NCI-H2081 treated with DMSO at 0.1 percent for 48 hours (cell line): ENCODE data around the gene CCSER1.

Experiments
- DNase-seq: peaks from one replicate; lab custom pipeline; 2025; lab: John Stamatoyannopoulos, UW

The CCSER1 gene

DNA sequence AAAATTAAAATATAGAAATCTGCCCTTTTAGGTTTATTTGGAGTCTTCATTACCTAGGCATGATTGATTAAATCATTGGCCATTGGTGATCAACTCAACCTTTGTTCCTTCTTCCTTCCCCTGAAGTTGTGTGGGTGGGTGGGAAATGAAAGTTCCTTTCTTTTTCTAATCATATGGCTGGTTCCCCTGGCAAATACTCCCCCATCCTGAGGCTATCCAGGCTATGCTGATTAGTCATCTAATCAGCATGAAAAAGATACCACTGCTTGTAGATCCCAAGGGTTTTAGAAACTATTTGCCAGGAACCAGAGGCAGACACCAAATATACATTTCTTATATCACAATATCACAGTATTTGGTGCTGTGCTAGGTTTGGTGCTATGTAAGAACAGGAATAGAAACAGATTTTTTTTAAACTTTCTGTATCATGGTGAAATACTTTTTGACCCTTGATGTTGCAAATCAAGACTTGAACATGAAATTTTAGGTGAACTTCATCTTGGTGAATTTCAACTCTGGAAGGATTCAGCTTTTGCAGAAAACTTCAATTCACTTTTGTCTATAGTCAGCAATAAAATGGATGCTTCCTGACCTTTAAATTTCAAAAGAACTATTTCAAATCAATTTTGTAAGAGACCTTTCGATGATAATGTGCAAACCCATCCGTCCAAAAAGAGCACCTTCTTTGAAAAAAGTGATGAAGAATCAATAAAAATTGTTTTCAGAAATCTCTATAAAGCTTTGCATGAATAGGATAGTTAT, 71.1 kb downstream of the CCSER1 start:
- no peak for DNase-seq

DNA sequence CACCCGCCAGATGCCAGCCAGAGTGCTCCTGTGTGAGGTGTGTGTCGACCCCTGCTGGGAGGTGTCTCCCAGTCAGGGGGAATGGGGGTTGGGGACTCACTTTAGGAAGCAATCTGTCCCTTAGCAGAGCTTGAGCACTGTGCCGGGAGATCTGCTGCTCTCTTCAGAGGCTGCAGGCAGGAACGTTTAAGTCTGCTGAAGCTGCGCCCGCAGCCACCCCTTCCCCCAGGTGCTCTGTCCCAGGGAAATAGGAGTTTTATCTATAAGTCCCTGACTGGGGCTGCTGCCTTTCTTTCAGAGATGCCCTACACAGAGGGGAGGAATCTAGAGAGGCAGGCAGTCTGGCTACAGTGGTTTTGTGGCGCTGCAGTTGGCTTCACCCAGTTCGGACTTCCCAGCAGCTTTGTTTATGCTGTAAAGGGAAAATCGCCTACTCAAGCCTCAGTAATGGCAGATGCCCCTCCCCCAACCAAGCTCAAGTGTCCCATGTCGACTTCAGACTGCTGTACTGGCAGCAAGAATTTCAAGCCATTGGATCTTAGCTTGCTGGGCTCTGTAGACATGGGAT, 80.8 kb downstream of the CCSER1 start:
- no peak for DNase-seq

DNA sequence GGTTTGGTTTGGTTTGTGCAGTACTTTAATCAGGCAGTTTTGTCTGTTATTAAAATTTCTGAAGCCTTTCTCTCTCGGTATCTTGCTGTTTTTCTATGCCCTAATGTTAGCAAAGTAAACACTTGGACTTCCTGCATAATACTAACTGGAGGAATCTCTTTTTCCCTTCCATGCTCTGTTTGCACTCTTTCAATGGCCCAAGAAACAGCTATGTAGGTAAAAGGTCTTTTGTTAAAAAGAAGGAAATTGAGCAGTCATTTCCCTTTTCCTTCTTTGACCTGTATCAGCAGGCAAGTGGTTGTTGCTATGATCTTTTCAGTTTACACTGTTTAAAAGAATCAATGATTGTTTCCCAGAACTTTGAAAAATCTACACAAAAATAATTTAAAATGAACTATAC, 82.7 kb downstream of the CCSER1 start:
- no peak for DNase-seq

DNA sequence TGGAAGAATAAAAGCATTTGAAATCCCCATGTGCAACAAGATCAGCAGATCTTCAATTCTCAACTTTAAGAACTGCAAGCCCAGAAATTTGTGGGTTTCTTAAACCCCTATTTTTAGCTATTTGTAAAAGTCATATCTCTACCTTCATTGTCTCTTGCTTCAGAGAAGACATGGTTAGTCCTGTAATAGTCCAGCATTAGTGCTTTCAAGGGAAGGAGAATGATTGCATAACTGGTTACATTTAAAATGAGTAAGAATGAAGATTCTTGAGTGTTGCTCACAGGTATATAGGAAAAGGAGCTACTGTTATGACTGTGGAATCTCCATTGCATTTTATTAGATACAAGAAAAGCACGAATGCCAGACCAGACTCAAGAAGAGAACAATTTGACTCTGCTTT, 84.0 kb downstream of the CCSER1 start:
- DNase-seq = no peak

DNA sequence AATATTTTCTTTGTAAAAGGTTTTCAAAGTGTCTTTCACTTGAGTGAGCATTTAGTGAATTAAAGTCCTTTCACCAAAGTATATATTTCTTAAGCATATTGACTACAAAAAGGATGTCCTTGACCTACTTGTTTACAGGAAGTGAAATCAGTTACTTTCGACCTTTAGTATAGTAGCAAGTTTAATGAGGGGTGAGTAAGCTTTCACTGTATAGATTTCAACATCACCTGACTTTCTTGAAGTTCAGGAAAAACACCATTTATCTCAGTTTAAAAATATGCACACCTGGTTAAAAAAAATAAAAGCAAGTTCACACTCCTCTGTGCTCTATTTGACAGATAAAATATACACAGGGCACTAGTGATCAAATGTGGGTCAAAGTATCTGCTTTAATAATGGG, 88.1 kb downstream of the CCSER1 start:
- no peak for DNase-seq

DNA sequence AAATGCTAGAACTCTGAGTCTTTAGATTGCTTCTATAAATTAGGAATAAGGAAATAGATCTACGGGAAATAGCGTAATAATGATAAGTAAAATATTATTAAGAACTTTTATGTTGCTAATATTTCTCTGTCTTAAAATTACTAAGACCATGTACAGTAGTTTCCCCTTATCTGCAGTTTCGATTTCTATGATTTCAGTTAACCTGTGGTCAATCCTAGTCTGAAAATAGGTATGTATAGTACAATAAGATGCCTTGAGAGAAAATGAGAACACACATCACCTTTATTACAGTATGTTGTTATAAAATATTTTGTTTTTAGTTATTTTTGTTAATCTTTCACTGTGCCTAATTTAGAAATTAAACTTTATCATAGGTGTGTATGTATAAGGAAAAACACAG, 92.6 kb downstream of the CCSER1 start:
- DNase-seq = no peak

DNA sequence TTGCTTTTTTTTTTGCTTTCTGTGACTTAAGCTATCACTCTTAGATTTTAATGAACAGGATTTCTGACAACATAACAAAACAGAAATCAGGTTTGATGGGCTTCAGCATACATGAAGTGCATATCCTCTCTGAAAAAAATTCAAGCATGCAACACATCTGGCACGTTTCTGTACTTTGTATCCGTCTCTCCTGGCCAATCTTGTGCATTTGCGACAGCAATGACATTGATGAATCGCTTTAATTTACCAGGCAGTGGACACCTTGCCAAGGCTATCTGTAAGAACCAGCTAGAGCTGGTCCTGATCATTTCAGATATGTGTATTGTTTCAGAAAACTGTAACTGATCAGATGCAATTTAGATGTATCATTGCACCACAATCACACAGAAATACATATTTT, 93.3 kb downstream of the CCSER1 start:
- no peak for DNase-seq

DNA sequence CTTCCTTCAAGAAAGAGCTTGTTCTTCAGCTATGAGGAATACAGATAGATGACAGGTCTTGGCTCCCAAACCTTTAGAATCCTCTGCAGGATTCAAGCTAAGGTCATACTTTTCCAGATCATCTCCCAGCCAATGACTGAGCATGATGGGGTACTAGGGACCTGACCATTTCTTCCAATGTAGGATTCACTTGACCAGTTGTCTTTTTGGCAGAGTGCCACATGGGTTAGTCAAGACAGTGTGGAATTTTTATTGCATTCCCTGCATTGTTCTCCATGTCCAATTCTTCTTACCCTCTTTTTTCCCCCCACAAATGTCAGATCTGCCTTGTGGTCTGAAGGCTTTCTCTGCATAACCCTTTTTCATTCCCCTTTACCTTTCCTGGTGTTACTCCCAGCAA, 99.5 kb downstream of the CCSER1 start:
- DNase-seq = no peak

DNA sequence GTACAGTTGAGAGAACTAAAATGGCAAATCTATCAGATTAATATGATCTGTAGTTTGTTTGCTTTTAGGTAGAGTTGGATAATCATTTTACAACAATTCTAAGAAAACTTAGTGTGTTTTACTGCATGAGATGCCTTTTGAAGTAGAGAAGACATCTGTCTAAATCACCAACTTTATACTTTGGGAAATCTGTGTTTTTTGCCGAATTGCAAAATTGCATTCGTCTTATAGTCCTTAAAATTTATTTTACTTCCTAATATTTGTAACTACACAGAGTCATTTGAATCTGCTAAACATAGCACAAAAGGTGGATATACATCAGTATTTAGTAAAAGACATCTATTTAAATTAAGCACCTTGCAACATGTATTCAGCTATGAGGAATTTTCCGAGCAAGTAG, 100.0 kb downstream of the CCSER1 start:
- DNase-seq = no peak

DNA sequence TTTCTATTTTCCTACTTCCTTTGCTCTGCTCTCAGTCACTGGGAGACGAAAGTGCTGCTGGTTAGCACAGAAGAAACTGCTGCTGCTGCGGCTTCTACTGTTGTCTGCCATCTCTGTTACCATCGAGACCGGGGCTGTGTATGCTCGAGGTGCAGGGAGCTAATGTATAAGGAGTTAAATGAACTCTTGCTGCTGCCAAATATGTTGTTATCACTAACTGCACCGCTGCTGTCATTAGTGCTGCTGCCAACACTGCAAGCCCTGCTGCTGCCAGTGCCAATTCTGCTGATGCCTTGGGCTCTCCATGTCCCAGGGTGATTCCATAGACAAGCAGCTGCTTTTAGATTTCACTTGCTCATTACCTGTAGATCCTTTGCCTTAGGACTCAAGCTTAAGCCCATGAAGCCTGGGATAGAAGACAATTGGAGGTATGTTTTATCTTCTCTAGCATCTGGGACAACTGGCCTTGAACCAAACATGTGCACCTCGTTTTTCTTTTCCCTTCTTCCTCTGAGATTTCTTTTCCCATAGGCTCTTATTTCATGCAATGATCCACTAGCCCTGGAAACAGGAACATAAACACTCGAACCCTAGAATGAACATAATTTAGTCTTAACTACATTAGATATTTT, 107.8 kb downstream of the CCSER1 start:
- DNase-seq = peak; percentile 2

DNA sequence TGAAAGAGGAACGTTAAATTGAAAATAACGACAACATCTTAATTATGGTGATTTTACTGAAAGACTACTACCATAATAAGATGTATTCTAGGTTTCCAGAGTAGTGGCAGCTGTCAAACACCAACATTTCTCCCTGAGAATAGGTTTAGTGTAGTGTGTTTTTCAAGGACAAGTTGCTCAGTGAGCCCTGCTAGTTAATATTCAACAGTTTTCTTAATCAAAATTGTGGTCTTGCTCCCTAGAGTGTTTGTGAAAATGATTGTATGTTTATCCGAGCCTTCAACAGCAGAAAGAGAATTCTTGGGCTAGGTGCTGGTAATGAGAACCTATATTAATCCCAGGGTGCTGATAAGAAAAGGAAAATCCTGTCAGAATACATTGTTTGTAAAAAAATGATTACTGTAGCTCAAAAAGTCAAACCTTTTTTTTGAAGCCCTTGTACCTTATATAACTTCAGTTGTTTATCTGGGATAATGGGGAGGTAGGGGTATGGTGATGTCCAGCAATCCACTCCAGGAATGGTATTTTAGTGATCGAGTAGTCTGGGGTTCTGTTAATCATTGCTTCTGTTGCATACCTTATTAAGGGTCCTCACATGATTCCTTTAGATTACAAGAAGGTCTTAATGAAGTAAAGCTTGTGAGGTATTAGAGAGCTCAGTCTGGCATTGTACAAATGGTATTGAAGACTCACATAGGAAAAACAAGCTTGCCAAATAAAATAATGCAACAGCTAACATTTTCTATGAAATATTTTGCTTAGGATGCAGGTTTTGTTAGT, 110.7 kb downstream of the CCSER1 start:
- no peak for DNase-seq

DNA sequence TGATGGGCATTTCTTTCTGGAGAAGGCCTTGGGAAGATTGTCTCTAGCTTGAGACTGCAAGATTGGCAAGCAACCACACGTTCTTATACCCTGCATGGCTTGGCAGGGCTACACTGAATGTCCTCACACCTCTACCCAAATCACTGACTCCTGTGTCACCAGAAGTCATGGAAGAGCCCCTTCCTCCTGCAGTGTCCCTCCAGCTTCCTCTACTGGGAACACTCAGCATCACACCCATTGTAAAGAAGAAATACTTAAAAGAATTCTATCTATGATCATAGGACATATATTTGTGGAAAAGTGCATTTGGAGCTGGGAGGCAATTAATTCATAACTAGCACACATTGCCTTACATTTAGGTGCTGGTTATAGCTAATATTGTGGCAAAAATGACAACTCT, 113.1 kb downstream of the CCSER1 start:
- DNase-seq = no peak

DNA sequence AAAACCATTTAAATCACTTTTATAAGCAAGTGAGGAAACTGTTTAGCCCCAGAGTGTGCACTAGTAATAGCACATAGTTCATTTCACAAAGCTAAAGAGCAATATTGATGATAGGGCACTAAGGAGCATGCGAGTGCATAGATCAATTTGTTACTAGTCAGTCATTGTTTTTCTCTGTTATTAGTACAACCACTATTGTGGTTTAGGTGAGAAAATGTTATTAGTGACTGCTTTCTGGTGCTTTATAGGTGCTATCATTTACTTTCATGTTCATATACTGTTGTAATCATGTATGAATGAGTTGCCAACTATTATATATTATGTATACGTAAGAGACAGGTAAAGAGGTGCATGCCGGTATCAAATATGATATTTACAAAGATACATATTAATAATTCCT, 113.8 kb downstream of the CCSER1 start:
- DNase-seq = no peak

DNA sequence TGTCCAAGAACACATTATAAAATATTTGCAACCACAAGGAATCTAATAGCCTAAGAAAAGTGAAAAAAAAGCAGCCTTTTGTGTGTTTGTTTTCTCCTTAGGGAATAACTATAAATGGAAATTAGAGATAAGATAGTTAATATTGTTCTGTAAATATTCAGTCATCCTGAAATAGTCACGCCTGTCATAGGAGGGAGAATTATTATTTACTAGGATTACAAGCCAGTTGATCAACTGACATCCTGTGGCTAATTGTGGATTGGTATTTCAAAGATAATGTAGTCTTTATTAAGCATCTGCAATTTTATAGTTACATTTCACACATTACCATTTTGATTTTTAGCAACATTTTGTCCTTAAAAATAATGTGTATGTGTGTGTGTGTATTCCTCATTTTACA, 118.6 kb downstream of the CCSER1 start:
- DNase-seq = no peak

DNA sequence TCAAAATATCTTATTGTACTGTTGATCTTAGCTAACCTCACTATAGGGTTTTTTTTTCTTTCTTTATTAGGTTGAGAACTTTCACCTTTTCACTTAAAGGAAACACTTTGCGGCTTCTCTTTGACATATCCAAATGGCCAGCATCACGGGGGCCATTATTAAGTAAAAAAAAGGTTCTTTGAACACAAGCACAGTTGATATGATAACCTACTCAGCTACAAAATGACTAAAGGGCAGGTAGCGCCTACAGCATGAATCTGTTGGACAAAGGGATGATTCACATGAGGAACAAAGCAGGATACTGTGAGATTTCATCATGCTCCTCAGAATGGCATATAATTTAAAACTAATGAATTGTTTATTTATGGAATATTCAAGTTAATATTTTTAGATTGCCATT, 119.6 kb downstream of the CCSER1 start:
- DNase-seq = no peak

DNA sequence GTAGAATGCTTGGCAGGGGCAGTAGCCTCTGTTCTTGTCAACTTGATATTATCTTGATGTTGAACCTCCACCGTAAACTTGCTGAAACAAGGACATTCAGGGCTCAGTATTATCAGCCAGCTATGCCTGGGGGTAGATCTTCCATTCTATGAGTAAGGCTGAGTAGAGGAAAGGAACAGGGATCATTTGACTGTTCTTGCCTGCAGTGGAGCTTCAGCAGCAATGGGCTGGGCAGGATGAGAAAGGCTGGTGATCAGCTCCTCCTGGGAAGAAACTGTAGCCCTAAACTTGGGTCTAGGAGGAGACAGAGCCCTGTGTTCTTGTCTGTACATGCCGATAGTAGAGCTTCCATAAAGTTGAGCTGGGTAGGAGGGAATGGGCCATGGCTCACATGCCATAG, 127.2 kb downstream of the CCSER1 start:
- no peak for DNase-seq

DNA sequence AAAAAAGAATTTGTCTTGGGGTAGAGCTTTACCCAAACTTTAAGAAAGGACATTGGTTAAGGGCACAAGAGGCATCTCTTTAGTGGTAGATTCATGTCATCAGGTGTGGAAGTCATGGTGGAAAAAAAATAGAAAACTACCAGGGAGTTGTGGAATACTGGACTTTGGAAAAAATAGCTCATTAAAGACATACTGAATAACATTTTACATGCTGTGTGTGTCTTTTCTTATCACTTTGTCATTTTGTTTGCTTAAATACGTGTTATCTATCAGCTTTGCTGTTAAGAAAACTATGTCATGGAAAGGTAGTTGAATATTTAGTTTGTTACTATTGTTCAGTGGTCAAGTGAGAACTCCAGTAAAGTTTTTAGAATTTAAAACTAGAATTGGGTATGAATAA, 147.0 kb downstream of the CCSER1 start:
- no peak for DNase-seq

DNA sequence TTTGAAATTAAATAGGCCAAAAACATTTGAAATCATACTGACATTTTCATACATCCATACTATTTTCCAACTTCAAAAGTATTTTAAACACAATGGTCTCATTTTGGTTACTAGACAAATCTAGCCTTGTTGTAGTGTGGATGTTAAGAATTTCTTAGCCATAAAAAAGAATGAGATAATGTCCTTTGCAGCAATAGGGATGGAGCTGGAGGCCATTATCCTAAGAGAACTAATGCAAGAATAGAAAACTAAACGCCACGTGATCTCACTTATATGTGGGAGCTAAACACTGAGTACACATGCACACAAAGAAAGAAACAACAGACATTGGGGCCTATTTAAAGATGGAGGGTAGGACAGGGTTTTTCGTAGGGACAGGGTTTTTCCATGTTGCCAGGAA, 153.8 kb downstream of the CCSER1 start:
- no peak for DNase-seq

DNA sequence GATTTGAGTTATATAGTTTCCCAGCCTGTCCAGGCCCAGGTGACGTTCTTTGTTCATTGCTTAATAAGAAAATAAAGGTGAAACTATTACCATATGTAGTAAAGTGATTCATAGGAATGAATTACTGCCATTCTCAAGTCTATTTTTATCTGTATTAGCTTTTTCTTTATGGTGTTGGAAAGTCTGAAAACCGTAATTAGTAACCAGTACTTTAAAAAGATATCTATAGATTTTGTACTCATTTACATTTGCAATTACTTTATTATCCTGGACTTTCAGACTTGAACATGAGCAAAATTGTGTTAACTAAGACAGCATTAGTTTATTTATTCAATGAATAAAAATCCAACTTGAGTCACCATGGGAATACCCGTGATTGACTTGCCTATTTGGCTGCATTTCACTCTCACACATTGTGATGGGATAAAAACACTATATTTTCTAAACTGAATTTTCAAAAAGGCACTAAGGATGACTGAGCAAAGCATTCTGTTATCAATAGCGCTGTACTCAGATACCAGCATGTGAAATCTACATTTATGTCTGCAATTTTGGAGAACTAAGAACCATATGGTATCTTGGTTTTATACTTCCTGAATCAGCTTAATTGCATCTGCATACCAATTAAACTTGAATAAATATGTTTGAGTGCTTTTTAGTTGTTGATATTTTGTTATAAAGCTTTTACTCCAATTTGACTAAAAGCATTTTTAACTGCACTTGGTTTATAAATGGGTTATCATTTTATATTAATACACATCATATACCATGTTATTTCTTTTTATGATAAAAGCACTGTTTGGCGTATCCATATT, 154.6 kb downstream of the CCSER1 start:
- no peak for DNase-seq

DNA sequence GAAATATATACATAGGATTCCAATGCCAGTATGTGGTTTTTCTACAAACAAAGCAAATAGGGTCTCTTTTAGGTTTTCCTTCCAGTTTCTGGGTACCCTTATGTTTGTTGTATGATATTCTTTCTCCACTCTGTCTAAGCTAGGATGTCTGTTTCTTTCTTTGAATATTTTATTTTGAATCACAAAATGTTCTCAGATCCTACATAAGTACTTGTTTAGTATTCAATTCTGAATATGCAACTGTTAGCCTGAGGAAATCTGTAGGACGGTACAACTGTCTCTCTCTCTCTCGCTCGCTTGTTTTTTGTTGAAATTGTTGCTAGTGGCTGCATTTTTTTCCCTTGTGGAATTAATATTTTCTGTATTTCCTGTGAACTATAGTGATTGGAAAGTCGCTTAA, 163.2 kb downstream of the CCSER1 start:
- DNase-seq = no peak

DNA sequence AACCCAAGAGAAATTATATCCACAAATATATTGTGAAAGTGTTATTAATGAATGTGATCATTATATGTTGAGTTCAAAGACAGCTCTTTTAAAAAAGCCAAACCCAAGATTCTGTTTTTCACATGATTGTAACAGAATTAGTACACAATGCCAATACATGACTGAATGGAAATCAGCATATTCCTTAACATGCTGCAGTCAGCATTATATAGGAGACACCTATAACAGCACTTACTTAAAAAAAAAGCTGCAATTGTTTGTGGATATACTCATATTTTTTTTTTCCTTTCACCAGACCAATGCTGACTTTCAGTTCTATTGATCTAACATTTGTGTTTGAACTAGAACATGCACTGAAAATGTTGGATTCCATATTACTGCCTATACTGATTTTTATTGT, 165.2 kb downstream of the CCSER1 start:
- DNase-seq = no peak

DNA sequence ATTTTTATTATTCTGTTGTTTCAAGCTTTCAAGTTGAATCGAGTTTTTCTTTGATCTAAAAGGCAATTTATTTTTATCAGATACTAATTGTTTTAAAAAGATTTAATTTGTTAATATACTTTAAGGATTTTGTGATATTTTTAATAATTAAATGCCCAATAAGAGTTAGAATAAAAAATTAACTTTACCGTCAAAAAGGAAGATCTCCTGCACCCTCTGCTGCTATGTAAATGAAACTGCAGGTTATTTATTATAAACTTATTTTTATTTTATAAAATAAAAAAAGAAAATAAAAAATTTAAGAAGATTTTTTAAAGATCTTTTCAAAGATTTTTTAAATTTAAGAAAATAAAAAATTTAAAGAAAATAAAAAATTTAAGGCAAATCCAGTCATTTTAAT, 166.1 kb downstream of the CCSER1 start:
- DNase-seq = no peak
